Measurements from ENCODE around the gene IL1RAPL2. TPM values are rescaled to one million over a fixed set of nuclear protein-coding genes. Genes with fewer than 3 reads are reported as not detected.
"Not testable (repeated sequence)": the region's sequence is repeated elsewhere in the genome, so short reads cannot be mapped to it uniquely, and the experiment has no call there.

The IL1RAPL2 gene
- total RNA-seq, 1 donor from 2014 or later: 1.8 TPM

DNA sequence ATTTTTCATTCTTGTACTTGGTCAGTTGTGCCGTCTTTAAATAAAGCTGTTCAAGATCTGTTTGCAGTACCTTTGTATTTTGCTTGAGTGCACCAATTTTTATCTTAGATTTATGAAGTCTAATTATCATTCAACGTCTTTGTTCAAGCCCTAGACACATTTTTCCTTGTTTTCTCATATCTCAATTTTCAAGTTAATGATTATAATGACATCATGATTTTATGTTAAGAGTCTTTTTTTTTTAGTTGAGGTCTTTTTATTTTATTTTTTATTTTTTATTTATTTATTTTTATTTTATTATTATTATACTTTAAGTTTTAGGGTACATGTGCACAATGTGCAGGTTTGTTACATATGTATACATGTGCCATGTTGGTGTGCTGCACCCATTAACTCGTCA lies 463.0 kb downstream of the IL1RAPL2 start:
- DNase-seq: not testable (repeated sequence)

GRCh38 chrX:105038672-105039328 lies 472.8 kb downstream of the IL1RAPL2 start:
- no peak for DNase-seq

GRCh38 chrX:105050921-105051320 lies 484.9 kb downstream of the IL1RAPL2 start:
- DNase-seq: no peak

GRCh38 chrX:105051364-105051763 lies 485.4 kb downstream of the IL1RAPL2 start:
- DNase-seq: no peak

- DNase-seq: no peak
Observed at GRCh38 chrX:105052926-105053325, 486.9 kb downstream of the IL1RAPL2 start.

DNA sequence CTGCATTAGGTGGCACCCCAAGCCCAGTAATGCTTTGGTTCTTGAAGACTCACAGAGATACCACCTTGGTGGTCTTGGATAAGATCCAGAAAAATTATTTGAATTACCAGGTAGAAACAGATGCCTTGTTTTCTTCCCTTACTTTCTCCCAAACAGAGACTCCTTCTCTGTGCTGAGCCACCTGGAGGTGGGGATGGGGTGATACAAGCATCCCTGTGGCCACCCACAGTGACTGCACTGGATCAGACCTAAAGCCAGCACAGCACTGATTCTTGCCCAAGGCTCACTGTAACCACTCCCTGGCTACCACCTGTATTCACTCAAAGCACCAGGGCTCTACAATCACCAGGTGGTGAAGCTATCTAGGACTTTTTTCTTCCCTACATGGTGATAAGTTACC lies 497.7 kb downstream of the IL1RAPL2 start:
- no peak for DNase-seq

- no peak for DNase-seq
Observed at GRCh38 chrX:105098201-105098600, 532.2 kb downstream of the IL1RAPL2 start.

DNA sequence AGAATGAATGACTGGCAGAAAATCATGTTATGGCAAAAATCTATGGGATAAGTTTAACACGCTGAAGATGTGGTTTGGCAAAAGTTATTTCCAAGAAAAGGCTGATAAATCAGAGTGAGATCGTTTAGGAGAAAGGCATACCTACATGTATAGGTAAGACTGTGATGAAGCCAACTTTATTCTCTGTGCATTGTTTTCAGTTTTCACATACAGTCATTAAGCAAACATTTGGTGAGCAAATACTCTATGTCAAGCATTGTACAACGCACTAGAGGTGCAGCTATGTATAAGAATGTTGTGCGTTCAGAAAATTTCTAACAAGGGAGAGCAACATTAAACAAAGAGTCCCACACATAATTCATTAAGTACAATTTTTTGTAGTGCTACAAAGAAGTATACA lies 532.8 kb downstream of the IL1RAPL2 start:
- DNase-seq: no peak

DNA sequence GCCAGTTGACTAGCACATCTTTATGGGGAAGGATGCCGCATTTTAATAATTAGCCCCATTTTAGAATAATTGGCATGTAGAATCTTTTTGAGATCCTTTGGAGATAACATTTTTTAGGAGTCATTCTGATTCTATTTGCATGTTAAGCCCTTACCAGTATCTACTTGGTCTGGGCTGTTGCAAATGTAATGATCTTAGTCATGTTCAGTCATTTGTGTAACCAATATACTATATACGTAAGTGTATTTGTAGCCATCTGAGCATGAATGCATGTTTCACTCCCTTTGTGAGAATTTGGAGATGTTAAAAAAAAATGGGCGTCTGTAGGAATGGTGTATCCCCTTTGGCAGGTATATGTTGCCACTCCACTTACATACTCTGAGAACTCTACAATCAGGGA lies 535.4 kb downstream of the IL1RAPL2 start:
- no peak for DNase-seq

DNA sequence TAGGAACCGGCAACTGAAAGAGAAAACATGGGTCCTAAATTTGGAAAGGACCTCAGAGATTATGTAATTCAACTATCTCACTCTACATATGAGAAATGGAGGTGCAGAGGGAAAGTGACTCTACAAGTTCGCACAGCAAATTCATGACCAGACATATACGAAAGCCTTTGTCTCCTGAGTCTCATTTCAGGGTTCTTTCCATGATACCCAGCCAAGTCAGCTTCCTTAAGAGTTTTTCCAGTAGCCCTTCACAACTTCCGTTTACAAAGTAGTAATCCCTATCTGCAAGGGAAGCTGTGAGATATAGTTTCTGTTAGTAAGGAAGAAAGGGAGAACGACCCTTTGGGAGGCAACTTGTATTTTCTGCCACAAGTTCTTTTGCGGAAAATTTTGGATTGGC lies 543.9 kb downstream of the IL1RAPL2 start:
- DNase-seq: no peak

- DNase-seq: no peak
Observed at GRCh38 chrX:105114554-105115130, 548.6 kb downstream of the IL1RAPL2 start.

GRCh38 chrX:105115596-105116320 lies 549.8 kb downstream of the IL1RAPL2 start:
- not testable (repeated sequence) for DNase-seq

GRCh38 chrX:105116486-105116885 lies 550.5 kb downstream of the IL1RAPL2 start:
- no peak for DNase-seq

DNA sequence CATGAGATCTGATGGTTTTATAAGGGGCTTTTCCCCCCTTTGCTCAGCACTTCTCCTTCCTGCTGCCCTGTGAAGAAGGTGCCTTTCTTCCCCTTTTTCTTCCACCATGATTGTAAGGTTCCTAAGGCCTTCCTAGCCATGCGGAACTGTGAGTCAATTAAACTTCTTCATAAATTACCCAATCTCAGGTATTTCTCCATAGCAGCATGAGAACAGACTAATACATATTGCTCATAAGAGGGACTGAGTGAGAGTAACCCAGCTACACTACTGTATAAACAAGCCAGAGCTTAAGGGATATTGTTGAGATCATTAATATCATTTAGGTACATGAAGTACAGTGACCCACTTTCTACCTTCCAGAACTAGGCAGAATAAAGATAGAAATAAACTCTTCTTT lies 551.6 kb downstream of the IL1RAPL2 start:
- no peak for DNase-seq

DNA sequence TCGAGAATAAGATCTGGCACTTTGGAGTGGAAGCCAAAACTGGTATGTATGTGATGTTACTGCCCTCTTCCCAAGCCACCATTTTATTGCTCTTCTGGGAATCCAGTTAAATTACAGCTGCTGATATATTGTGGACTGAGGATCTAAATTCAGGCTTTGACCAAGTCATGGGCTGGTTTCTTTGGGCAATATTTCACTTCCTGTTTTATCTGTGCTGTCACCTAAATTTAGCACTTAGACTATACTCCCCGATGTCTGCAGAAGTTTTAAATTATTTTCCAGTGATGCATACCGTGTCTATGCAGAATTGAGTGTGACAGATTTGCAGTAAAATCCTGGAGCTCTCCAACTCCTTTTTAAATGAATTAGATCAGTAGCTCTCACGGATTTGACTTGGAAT lies 554.5 kb downstream of the IL1RAPL2 start:
- DNase-seq: no peak

DNA sequence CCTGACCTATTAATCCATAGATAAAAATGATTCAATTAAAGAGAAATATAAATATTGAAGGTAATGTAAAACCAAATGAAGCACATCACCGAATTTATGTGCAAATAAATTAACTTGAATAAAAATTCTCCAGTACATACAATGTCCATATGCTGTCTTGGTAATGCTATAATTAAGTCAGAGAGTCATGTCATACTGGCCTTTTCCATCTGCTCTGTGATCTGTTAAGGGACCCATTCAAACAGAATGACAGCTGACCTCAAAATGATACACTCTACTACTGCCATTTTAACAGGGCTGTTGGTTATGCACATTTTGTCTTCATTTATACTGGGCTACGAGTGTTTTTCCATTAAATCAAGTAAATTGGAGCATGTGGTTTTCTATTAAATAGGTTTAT lies 555.2 kb downstream of the IL1RAPL2 start:
- no peak for DNase-seq

- no peak for DNase-seq
Observed at GRCh38 chrX:105126201-105126600, 560.2 kb downstream of the IL1RAPL2 start.

- DNase-seq: no peak
Observed at GRCh38 chrX:105134273-105134672, 568.3 kb downstream of the IL1RAPL2 start.

- no peak for DNase-seq
Observed at GRCh38 chrX:105136786-105137185, 570.8 kb downstream of the IL1RAPL2 start.

DNA sequence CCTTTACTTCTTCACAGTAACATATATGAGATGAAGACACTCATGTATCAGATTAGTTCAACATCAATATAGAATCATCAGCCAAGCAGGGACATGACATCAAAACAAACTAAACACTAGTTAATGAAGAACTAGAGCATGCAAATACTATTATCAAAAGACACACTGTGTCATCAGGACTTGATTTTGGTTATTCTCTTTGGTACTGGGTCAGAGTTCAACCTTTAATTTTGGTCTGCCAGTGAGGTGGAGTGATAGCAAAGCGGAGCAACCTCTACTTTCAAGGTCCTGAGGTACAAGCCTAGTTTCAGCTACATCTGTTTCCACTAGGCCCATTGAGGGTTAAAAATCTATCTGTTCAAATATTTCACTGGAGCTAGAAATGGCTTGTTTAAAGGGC lies 584.0 kb downstream of the IL1RAPL2 start:
- DNase-seq: no peak

GRCh38 chrX:105150557-105150956 lies 584.6 kb downstream of the IL1RAPL2 start:
- DNase-seq: peak; percentile 22

DNA sequence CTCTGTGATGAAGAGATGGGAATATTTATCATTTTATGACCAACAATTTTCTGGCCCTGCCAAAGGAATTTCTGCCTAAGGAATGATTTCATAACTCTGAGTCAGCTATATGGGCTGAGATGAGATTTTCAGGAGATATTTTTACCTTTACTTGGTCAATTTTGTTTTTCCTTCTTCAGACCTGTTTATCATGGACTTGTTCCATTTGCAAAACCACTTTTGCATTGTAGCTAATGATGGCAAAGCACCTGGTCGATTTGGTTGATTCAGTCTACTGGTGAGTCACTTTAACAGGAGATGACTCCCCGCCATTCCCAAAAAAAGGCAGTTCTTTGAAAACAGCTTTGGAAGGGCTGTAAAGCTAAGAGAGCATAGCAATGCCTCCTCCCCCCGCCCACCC lies 601.2 kb downstream of the IL1RAPL2 start:
- no peak for DNase-seq

DNA sequence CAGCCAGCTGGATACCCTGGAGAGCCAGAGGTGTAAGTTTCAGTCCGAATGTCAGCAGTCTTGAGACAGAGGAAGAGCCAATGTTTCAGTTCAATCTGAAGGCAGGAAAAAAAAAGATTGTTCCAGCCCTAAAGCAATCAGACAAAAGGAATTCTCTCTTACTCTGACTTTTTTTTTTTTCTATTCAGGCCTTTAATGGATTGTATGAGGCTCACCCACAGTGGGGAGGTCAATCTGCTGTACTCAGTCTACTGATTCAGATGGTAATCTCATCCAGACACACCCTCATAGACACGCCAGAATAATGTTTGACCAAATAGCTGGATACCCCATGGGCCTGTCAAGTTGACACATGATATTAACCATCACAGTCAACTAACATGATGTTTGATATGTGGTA lies 602.6 kb downstream of the IL1RAPL2 start:
- DNase-seq: no peak

DNA sequence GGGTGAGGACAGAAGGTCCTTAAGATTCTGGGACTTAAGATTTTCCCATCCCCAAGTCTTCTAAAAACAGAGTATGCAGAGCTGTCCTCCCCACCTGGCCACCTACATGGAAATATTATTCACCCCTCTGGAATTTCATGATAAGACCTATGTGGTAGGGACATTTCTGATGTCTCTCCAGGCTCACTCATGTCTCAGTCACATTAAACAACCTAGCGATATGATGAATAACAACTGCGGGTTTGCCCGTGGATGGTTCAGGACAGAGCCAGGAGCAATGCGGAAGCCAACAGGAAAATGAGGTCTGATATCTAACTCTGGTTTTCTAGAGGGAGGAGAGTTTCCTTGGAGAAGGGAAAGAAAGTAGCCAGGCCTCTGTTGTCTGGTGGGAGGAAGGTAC lies 607.1 kb downstream of the IL1RAPL2 start:
- no peak for DNase-seq
